Small intestine (tissue), 7 donors: Measurements from ENCODE around the gene EMD. TPM values are rescaled to one million over a fixed set of nuclear protein-coding genes. Genes with fewer than 3 reads are reported as not detected.

Experiments
- DNase-seq, 2 donors: peaks; one replicate each; pipeline versions ENCODE4 v3.0.0 to v3.0.0-alpha.2; 2013
- FAIRE-seq: peaks from 2 replicates; lab custom pipeline; 2012; peaks lifted over from hg19 to GRCh38; lab: Jason Lieb, UNC
- H3K27ac ChIP-seq, 3 donors: one replicate each; pipeline ENCODE4 v1.5.1; 2013; ENCODE audit warnings: low read length in 2 of 3, mild to moderate bottlenecking in 2 of 3, control low read depth in 1 of 3, inconsistent platforms in 1 of 3, low read depth in 1 of 3, moderate library complexity in 1 of 3
- H3K27me3 ChIP-seq, 3 donors: one replicate each; pipeline ENCODE4 v1.6.1; 2013; ENCODE audit warnings: low read length in 3 of 3, inconsistent platforms in 1 of 3; ENCODE audit not compliant: control insufficient read depth in 3 of 3, insufficient read depth in 3 of 3
- H3K36me3 ChIP-seq, 3 donors: one replicate each; pipeline ENCODE4 v1.6.1; 2013; ENCODE audit warnings: low read length in 3 of 3, inconsistent platforms in 1 of 3, low read depth in 1 of 3, mild to moderate bottlenecking in 1 of 3, moderate library complexity in 1 of 3; ENCODE audit not compliant: control insufficient read depth in 3 of 3, insufficient read depth in 2 of 3
- H3K4me1 ChIP-seq, 3 donors: one replicate each; pipeline ENCODE4 v1.6.1; 2013; ENCODE audit warnings: low read length in 2 of 3, inconsistent platforms in 1 of 3, low read depth in 1 of 3, mild to moderate bottlenecking in 1 of 3, moderate library complexity in 1 of 3; ENCODE audit not compliant: control insufficient read depth in 3 of 3, insufficient read depth in 2 of 3
- H3K4me3 ChIP-seq, 3 donors: one replicate each; pipeline ENCODE4 v1.5.1; 2013; ENCODE audit warnings: low read length in 3 of 3, control low read depth in 1 of 3, inconsistent platforms in 1 of 3, low read depth in 1 of 3, mild to moderate bottlenecking in 1 of 3, moderate library complexity in 1 of 3
- H3K9me3 ChIP-seq, 2 donors: one replicate each; pipeline ENCODE4 v1.6.1; 2013; ENCODE audit warnings: low read depth in 1 of 2, low read length in 1 of 2; ENCODE audit not compliant: control insufficient read depth in 2 of 2, insufficient read depth in 1 of 2
- WGBS, 3 donors: extraction: QIAGEN DNeasy Blood & Tissue Kit; methylation state at CpG; one replicate each; pipeline ENCODE4 v1.1.7; 2013; 5-methylcytosine and 5-hydroxymethylcytosine counted together
- polyA plus RNA-seq, 4 donors: library from polyadenylated mRNA; stranded (reverse) in 3 of 4; unstranded in 1 of 4; fragments of 200-250 nt in 3 of 4; fragments of 120-200 nt in 1 of 4; gene quantifications; one replicate each; pipeline versions ENCODE4 v1.2.1 to v1.2.3, GENCODE V29; 2013
- donor health status: healthy with polysubstance abuse.
- donor health status: control.
- donor health status: control.
- donor health status: Bipolar disorder and iron deficiency.
- donor health status: healthy.

Gene EMD
- polyA plus RNA-seq, 4 donors: 37.6 to 82.3 (median 55.6) TPM

- Histone ChIP-seq H3K36me3 (peaks cover 0 to 19% (median 0%) of the 10 kb centered on the region in 3 donors), H3K9me3 (no peaks in the 10 kb centered on the region), H3K4me3 (peak overlapping the region; percentile 15 to 41 (median 38)), H3K27ac (peak overlapping the region; percentile 89 to 97 (median 91)), H3K4me1 (peaks cover 0 to 16% (median 0%) of the 10 kb centered on the region in 3 donors), H3K27me3 (peaks cover 0 to 8% (median 0%) of the 10 kb centered on the region in 3 donors)
- 0 to 40% (median 23%) methylated on average over 6 to 79 of the region's 79 CpGs for WGBS, 3 donors
- FAIRE-seq (no peak), DNase-seq (no peak)
These were observed 866 bp upstream of the EMD start for GRCh38 chrX:154378059-154378798.

GRCh38 chrX:154379569-154379951, 465 bp downstream of the EMD start:
- peaks cover 0 to 8% (median 0%) of the 10 kb centered on the region in 3 donors for H3K4me1 ChIP-seq
- H3K9me3 ChIP-seq: no peaks in the 10 kb centered on the region
- DNase-seq (peak in 1 of 2 donors; percentile 35), FAIRE-seq (no peak)
- peak overlapping the region; percentile 74 to 98 (median 89) for H3K27ac ChIP-seq
- H3K36me3 ChIP-seq: peaks cover 0 to 19% (median 0%) of the 10 kb centered on the region in 3 donors
- peaks cover 0 to 5% (median 0%) of the 10 kb centered on the region in 3 donors for H3K27me3 ChIP-seq
- 1 to 53% (median 7%) methylated on average over 30 to 38 of the region's 38 CpGs for WGBS, 3 donors
- peak overlapping the region; percentile 65 to 82 (median 80) for H3K4me3 ChIP-seq

GRCh38 chrX:154380153-154380552, 1.1 kb downstream of the EMD start:
- Histone ChIP-seq H3K36me3 (peaks cover 0 to 19% (median 0%) of the 10 kb centered on the region in 3 donors), H3K27me3 (peaks cover 0 to under 1% (median 0%) of the 10 kb centered on the region in 3 donors), H3K4me1 (peaks cover 0 to 3% (median 0%) of the 10 kb centered on the region in 3 donors), H3K9me3 (no peaks in the 10 kb centered on the region), H3K4me3 (peak overlapping the region; percentile 65 to 82 (median 80)), H3K27ac (peak overlapping the region in 2 of 3 donors; percentile 89 to 98)
- DNase-seq (no peak), FAIRE-seq (no peak)
- 29 to 51% (median 36%) methylated on average over 8 to 13 of the region's 13 CpGs for WGBS, 3 donors

GRCh38 chrX:154380787-154381186, 1.7 kb downstream of the EMD start:
- H3K4me3 ChIP-seq: no peak overlapping the region
- no peak for FAIRE-seq
- WGBS, 3 donors: 82 to 85% (median 85%) methylated on average over 10 to 14 of the region's 14 CpGs

GRCh38 chrX:154381271-154381670, 2.2 kb downstream of the EMD start:
- WGBS, 3 donors: 66 to 81% (median 78%) methylated on average over 6 of the region's 6 CpGs
- Histone ChIP-seq H3K36me3 (peaks cover 0 to 19% (median 0%) of the 10 kb centered on the region in 3 donors), H3K4me3 (no peak overlapping the region), H3K27me3 (no peaks in the 10 kb centered on the region), H3K4me1 (peaks cover 0 to 3% (median 0%) of the 10 kb centered on the region in 3 donors), H3K9me3 (no peaks in the 10 kb centered on the region), H3K27ac (no peak overlapping the region)
- DNase-seq (no peak), FAIRE-seq (no peak)

More at GRCh38 chrX:154380787-154381186, 1.7 kb downstream of the EMD start:
- Histone ChIP-seq H3K27ac (peak overlapping the region in 1 of 3 donors; percentile 98), H3K4me1 (peaks cover 0 to 3% (median 0%) of the 10 kb centered on the region in 3 donors), H3K36me3 (peaks cover 0 to 19% (median 0%) of the 10 kb centered on the region in 3 donors), H3K9me3 (no peaks in the 10 kb centered on the region), H3K27me3 (no peaks in the 10 kb centered on the region)
- DNase-seq: no peak

GRCh38 chrX:154382483-154383069, 3.5 kb downstream of the EMD start:
- H3K4me1 ChIP-seq: peaks cover 0 to 3% (median 0%) of the 10 kb centered on the region in 3 donors
- H3K9me3 ChIP-seq: no peaks in the 10 kb centered on the region
- no peak overlapping the region for H3K27ac ChIP-seq
- H3K4me3 ChIP-seq: no peak overlapping the region
- WGBS, 3 donors: 70 to 81% (median 76%) methylated on average over 10 to 11 of the region's 11 CpGs
- peaks cover 0 to 19% (median 0%) of the 10 kb centered on the region in 3 donors for H3K36me3 ChIP-seq
- DNase-seq (no peak), FAIRE-seq (no peak)
- no peaks in the 10 kb centered on the region for H3K27me3 ChIP-seq

GRCh38 chrX:154383359-154384283, 4.5 kb downstream of the EMD start:
- no peak for DNase-seq
- 62 to 71% (median 67%) methylated on average over 11 to 14 of the region's 14 CpGs for WGBS, 3 donors
- H3K36me3 ChIP-seq: peaks cover 0 to 19% (median 0%) of the 10 kb centered on the region in 3 donors
- no peak overlapping the region for H3K4me3 ChIP-seq
- no peaks in the 10 kb centered on the region for H3K27me3 ChIP-seq
- FAIRE-seq: no peak
- no peaks in the 10 kb centered on the region for H3K4me1 ChIP-seq
- no peaks in the 10 kb centered on the region for H3K9me3 ChIP-seq
- no peak overlapping the region for H3K27ac ChIP-seq
